ENCODE data around the gene HOXA3.

The HOXA3 gene

DNA sequence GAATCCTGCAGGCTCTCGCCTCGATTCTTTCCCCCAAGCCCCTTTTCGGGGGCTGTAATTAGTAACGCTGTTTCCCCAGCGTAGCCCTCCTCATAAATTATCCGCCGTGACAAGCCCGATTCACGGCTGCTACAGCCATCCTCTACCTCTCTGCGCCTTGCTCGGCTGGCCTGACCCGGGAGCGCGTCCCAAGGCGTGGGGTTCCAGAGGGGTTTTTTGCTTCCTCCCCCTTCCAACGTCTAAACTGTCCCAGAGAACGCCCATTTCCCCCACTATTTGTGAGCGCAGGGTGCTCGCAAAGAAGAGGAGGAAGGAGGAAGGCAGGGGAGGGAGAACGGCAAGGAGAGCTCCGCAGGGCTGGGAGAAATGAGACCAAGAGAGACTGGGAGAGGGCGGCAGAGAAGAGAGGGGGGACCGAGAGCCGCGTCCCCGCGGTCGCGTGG lies 9.8 kb downstream of the HOXA3 start:
- no peak for DNase-seq

GRCh38 chr7:27141923-27142579 lies 10.3 kb downstream of the HOXA3 start:
- no peak for DNase-seq

DNA sequence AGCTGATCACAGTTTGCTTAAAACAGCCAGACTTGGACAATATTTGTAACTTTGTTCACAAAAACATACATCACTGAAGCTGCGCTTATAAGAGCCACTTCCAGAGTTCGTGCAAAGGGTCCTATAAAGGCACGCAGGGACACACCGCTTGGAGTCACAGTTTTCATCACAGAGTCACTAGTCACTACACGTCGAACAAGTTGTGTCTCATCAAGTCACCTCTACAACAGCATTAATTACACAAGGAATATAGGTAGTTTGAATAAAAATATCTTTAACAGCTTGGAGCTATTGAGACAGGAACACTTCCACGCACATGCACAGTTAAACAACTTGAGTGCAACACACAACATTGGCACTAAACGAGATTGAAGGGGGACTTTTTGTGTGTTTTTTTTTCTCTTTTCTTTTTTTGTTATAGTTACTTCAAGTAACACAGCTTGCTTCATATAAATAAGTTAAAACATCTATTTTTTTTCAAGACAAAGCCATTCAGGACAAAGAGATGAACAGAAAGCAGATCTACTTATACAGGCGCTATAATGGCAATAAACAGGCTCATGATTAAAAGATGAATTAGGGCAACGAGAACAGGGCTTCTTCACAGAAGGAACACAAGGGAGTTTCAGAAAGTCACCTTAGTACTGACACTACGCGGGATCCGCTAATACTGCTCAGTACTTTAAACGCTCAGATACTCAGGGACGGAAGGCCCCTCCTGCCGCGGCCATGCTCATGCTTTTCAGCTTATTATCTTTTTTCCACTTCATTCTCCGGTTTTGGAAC lies 11.1 kb downstream of the HOXA3 start:
- no peak for DNase-seq

GRCh38 chr7:27140126-27140857 lies 12.1 kb downstream of the HOXA3 start:
- no peak for DNase-seq

GRCh38 chr7:27139334-27140125 lies 12.9 kb downstream of the HOXA3 start:
- DNase-seq, result no peak

DNA sequence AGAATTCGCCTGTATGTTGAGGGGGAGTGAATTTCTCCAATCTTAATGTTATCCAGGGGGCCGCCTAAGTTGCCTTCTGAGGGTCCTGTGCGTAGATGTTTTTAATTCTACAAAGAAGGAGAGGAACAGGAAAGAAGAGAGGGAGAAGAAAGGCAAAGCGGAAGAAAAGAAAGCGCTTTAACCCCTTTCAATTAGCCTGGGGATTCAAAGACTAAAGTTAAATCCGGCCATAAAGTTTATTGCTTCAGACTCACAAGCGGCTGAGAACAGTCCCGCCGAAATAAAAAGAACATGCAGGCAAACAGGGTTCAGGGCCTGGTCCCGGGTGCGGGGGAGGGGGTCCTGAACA lies 13.4 kb downstream of the HOXA3 start:
- DNase-seq, result no peak

DNA sequence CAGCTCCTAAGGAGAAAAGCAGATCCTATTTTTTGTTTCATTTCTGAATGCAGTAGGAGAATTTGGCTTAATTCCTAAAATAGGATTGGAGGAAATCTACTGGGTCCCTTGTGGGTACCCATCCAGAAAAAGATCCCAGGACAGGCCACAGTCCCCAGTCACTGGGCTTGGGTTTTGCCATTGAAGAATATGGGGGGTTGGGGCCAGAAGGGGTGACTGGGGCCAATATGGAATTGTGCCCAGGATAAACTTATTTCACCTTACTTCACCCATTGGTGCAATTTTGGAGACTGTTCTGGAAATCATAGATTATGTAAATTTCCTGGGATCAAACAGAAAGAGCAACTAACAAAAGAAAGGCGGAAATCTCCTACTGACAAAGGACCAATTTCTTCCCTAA lies 13.9 kb downstream of the HOXA3 start:
- DNase-seq, result no peak

- DNase-seq, result no peak
Observed at GRCh38 chr7:27137640-27138315, 14.6 kb downstream of the HOXA3 start.

- DNase-seq, result no peak
Observed at GRCh38 chr7:27134392-27134791, 18.0 kb downstream of the HOXA3 start.

GRCh38 chr7:27133409-27134231 lies 18.8 kb downstream of the HOXA3 start:
- DNase-seq, result no peak

GRCh38 chr7:27132978-27133377 lies 19.4 kb downstream of the HOXA3 start:
- no peak for DNase-seq

DNA sequence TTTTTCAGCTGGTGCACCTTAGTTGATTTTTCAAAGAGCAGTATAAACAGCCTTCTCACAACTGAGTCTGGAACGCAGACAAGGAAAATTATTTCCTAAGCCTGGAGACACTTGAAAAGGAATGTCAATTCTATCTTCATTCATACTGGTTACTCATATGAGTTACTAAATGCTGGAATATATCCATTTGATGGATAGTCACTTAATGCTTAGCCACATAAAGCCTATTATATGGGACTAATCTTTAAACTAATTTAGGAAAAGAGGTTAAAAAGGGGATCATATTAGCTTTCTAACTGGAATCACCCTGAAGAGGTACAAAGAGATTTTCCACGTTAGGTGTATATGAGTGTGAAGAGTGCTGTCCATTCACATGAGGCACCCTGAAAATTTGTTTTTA lies 20.2 kb downstream of the HOXA3 start:
- no peak for DNase-seq

DNA sequence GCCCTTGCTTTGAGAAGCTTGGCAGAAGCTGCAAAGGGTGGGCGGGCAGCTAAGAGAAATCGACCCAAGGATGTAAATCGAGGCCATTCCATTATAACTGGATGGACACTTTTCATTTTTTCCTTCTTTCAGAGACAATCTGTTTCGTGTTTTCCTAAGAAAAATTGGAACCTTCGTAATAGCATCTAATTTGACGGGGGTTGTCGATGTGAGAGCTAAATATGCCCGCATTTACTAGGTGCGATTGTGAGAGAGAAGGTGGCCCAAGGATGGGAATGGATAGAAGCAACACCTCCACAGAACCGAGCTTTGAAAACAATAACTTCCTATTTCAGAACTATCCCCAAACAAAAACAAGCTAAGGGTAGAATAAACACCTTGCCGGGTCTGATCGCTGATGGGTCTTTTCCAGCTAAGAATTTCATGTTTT lies 21.0 kb downstream of the HOXA3 start:
- DNase-seq, result no peak

DNA sequence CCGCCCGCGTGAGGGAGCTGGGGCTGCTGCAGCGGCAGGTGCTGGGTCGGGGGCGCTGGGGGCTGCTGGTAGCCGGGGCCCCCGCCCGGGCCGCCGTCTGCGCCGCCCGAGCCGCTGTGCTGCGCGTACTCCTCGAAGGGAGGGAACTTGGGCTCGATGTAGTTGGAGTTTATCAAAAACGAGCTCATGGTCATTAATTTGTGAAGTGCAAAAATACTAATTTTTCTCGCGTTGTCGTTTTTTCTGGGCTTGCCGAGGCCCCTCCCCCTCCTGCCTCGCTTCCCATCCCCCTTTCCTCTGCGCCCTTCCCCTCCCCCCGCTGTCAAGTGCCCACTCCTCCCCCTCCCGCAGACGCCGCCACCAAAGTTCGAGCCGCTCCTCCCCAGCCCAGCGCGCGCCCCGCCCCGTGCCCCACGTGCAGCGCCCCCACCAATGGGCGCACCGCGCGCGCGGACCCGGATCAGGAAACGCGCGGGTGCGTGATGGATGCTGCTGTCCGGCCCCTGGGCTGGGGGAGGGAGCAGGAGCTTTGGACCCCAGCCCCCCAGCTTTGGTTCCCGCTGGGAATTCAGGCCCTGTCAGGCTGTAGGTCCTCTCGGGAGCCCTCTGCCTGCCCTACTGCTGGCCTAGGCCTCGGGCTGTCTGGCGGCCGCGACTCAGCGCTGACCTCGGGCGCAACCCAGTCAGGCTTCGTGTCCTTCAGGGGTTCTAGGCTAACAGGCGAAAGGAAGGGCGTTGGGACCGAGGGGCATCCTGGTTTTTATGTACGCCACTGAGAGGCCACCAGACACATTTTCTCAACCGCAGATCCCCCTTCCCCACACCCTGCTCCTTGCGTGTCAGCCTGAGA lies 21.6 kb downstream of the HOXA3 start, which contains the start of gene HOXA4:
TSS of gene HOXA4 (minus strand) at position 218 of the 850 bp plus-strand sequence. CDS start at position 194, 24 bp downstream.
- peak; percentile 87 for DNase-seq

DNA sequence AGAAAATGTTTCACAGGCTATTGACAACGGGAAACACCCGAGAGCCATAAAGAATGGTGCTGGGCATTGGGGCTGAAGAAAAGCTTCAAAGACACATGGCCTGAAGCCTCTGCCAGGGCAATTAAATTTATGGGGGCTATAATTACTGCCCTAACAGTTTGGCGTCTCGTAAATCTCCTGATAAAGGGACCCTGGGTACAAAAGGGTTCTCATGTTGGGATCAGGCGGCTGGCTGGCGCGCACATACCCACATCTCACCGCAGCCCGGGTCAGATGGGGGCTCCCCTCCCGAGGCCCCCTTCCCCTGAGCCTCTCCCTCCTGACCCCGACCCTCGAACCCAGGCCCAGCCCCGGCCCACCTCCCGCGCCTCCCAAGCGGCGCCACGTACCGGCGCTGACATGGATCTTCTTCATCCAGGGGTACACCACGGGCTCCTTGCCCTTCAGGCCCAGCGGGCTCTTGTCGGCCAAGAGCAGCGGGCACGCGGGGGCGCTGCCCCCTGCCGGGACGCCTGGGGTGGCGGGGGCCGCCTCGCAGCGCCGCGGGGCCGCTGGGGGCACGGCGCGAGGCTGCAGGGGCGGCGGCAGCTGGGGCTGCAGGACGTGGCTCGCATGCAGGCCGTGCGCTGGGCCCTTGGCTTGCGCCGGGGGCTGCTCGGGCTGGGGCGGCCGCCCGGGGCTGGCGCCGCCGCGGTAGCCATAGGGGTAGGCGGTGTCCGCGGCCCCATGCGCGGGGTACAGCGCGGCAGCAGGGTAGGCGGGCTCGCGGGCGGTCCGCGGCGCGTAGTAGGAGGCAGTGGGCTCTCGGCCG lies 22.4 kb downstream of the HOXA3 start:
- no peak for DNase-seq

DNA sequence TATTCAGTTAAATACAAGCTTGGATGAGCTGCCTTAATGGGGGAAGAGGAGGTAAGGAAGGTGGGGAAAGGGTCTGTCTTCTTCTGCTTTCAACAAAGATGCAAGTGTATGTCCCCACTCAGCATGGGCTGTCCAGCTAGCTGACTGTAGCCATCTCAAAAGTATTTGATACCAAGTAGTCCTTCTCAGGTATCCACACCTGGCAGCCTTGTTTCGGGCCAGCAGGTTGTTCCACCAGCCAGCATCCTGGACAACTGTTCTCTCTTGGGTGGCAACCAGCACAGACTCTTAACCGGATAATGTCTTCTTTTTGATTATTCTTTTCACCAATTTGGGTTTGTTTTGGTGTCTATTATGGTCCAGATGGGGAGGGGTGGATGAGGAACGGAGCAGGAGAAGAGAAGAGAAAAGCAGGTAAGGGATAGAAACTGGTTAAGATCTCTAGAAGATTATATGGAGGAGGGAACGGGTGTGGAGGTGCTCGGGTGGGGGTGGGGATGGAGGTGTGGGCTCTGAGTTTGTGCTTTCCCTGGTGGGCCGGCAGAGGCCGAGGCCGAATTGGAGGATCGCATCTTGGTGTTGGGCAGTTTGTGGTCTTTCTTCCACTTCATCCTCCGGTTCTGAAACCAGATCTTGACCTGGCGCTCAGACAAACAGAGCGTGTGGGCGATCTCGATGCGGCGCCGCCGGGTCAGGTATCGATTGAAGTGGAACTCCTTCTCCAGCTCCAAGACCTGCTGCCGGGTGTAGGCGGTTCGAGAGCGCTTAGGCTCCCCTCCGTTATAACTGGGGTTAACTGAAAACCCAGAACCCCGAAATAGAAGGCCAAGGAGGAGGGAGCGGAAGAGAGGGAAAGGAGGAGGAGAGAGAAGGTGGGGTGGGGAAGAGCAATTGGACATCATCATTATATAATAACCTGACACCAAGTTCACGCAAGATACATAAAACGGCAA lies 23.3 kb downstream of the HOXA3 start:
- DNase-seq, result no peak

DNA sequence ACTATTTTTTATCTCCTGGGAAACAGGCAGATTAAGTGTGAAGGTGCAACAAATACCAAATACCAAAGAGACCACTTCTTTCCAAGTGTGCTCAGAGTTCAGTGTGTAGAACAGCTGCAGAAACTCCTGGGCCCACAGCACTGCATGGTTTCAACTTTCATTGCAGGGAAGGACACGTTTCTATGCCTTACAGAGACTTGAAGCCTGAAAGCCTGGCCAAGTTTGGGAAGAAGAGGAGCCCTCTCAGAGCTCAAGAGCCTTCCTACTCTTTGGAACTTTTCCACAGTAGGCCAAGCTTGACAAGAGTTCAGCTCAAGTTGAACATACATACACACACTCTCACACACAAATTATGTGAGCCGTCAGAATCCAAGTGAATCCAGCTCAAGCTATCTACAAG lies 24.3 kb downstream of the HOXA3 start:
- DNase-seq, result no peak

DNA sequence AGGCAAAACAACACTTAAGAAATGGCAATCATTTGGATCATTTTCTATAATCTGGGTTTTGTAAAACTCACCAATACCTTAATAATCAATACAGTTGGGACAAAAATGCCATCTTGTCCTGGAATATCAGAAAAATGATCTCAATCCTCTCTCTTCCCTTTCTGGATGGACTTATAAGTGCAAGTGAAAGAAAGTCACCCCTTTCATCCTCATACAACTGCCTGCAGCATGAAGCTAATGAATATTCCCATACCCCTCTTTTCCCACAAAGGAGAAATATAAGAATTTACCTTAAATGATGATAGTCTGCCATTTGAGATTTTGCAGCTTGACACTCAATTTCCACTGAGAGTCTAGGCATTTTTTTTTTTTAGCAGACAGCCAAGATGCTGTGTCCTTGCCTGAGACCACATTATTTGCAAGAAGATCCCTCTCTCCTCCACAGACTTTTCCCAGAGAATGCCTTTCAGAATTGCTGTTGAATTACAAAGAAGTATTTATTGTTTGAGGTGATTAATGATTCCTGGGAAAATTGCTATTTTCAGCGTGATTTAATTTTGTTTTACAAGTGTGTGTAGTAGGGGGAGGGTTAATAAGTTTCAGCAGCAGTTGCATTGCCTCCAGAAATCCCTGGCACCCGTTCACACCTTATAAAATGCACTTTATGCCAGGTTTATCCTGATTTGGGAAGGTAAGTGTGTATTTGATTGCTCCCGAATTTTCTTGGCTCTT lies 25.6 kb downstream of the HOXA3 start:
- no peak for DNase-seq
